ENCODE data around the gene NOTCH4. TPM values are rescaled to one million over a fixed set of nuclear protein-coding genes. Genes with fewer than 3 reads are reported as not detected.
"Not testable (repeated sequence)": the region's sequence is repeated elsewhere in the genome, so short reads cannot be mapped to it uniquely, and the experiment has no call there.

The NOTCH4 gene
- total RNA-seq, 1 donor from 2014 or later: 0.26 TPM

- Histone ChIP-seq H3K4me3 (ENCODE audit: low read depth, low read length) (peak overlapping the region; percentile 54), H3K36me3 (ENCODE audit: control insufficient read depth, insufficient read depth, low read length) (no peaks in the 10 kb centered on the region)
- peak; percentile 97 for DNase-seq (ENCODE audit: low read depth)
Measured at GRCh38 chr6:32195652-32195901, 28.3 kb downstream of the NOTCH4 start.

GRCh38 chr6:32194825-32195651 lies 28.8 kb downstream of the NOTCH4 start:
- Histone ChIP-seq H3K4me3 (ENCODE audit: low read depth, low read length) (peak overlapping the region; percentile 36), H3K27me3 (ENCODE audit: control insufficient read depth, insufficient read depth, low read length) (no peaks in the 10 kb centered on the region), H3K36me3 (ENCODE audit: control insufficient read depth, insufficient read depth, low read length) (no peaks in the 10 kb centered on the region)
- peak; percentile 62 for TF ChIP-seq CTCF (IDR thresholded peaks at IDR 0.05; ENCODE audit: insufficient read depth, low read length, severe bottlenecking)
- DNase-seq (ENCODE audit: low read depth) (peak; percentile 53), FAIRE-seq (no peak)

More at GRCh38 chr6:32195652-32195901, 28.3 kb downstream of the NOTCH4 start:
- FAIRE-seq: no peak
- peak; percentile 53 for TF ChIP-seq CTCF (IDR thresholded peaks at IDR 0.05; ENCODE audit: insufficient read depth, low read length, severe bottlenecking)
- H3K27me3 ChIP-seq (ENCODE audit: control insufficient read depth, insufficient read depth, low read length): no peaks in the 10 kb centered on the region

GRCh38 chr6:32194388-32194787 lies 29.5 kb downstream of the NOTCH4 start:
- no peak for TF ChIP-seq CTCF (IDR thresholded peaks at IDR 0.05; ENCODE audit: insufficient read depth, low read length, severe bottlenecking)
- no peak for DNase-seq (ENCODE audit: low read depth)
- Histone ChIP-seq H3K27me3 (ENCODE audit: control insufficient read depth, insufficient read depth, low read length) (no peaks in the 10 kb centered on the region), H3K4me3 (ENCODE audit: low read depth, low read length) (no peak overlapping the region), H3K36me3 (ENCODE audit: control insufficient read depth, insufficient read depth, low read length) (no peaks in the 10 kb centered on the region)
- no peak for FAIRE-seq

GRCh38 chr6:32193096-32193495 lies 30.8 kb downstream of the NOTCH4 start:
- H3K27me3 ChIP-seq (ENCODE audit: control insufficient read depth, insufficient read depth, low read length); FAIRE-seq; H3K4me3 ChIP-seq (ENCODE audit: low read depth, low read length); H3K36me3 ChIP-seq (ENCODE audit: control insufficient read depth, insufficient read depth, low read length); DNase-seq (ENCODE audit: low read depth): not testable (repeated sequence)

GRCh38 chr6:32192608-32193039 lies 31.2 kb downstream of the NOTCH4 start, which contains the start of gene GPSM3:
Gene GPSM3 (minus strand): TSS chr6:32192643. CDS start chr6:32192513, 130 bp downstream.
- DNase-seq (ENCODE audit: low read depth): peak; percentile 47
- no peak for TF ChIP-seq CTCF (IDR thresholded peaks at IDR 0.05; ENCODE audit: insufficient read depth, low read length, severe bottlenecking)
- no peaks in the 10 kb centered on the region for H3K27me3 ChIP-seq (ENCODE audit: control insufficient read depth, insufficient read depth, low read length)
- H3K4me3 ChIP-seq (ENCODE audit: low read depth, low read length): no peak within 1 kb of the TSS
- peaks cover 2% of the 10 kb centered on the region for H3K36me3 ChIP-seq (ENCODE audit: control insufficient read depth, insufficient read depth, low read length)
- no peak for FAIRE-seq

GRCh38 chr6:32191696-32192607 lies 31.9 kb downstream of the NOTCH4 start:
- TF ChIP-seq CTCF (IDR thresholded peaks at IDR 0.05; ENCODE audit: insufficient read depth, low read length, severe bottlenecking): no peak
- Histone ChIP-seq H3K27me3 (ENCODE audit: control insufficient read depth, insufficient read depth, low read length) (no peaks in the 10 kb centered on the region), H3K4me3 (ENCODE audit: low read depth, low read length) (no peak overlapping the region), H3K36me3 (ENCODE audit: control insufficient read depth, insufficient read depth, low read length) (peaks cover 3% of the 10 kb centered on the region)
- FAIRE-seq (no peak), DNase-seq (ENCODE audit: low read depth) (no peak)

Data from bronchial epithelial cell (primary cell).